ENCODE measurements around the gene SUDS3. TPM values are rescaled to one million over a fixed set of nuclear protein-coding genes. Genes with fewer than 3 reads are reported as not detected.

The SUDS3 gene
- total and polyA plus RNA-seq, 2 experiments from 2014 or later, result 53.0 to 77.1 TPM

GRCh38 chr12:118345355-118345754 lies 31.0 kb upstream of the SUDS3 start:
- Mint-ChIP-seq H3K9me3 (no peaks in the 10 kb centered on the region), H3K36me3 (ENCODE audit: low read depth) (no peaks in the 10 kb centered on the region), H3K27ac (no peak overlapping the region), H3K4me1 (peaks cover 24% of the 10 kb centered on the region), H3K4me3 (no peak overlapping the region), H3K27me3 (ENCODE audit: insufficient read depth, low read depth, poor library complexity) (no peaks in the 10 kb centered on the region)
- H4K20me1 ChIP-seq (replicated peaks; ENCODE audit: insufficient read depth), result no peaks in the 10 kb centered on the region
- ATAC-seq (no peak), DNase-seq (ENCODE audit: low spot score) (no peak)
- no peaks in the 10 kb centered on the region for H3K36me3 ChIP-seq (ENCODE audit: insufficient read depth)
- no peaks in the 10 kb centered on the region for H3K27me3 ChIP-seq (ENCODE audit: insufficient read depth)
- no peak overlapping the region for H3K4me3 ChIP-seq
- H3K4me1 ChIP-seq (ENCODE audit: insufficient read depth), result peaks cover 18% of the 10 kb centered on the region
- no peaks in the 10 kb centered on the region for H3K9me2 ChIP-seq (ENCODE audit: insufficient read depth)
- no peak overlapping the region for H2AFZ ChIP-seq
- no peak overlapping the region for H3K4me2 ChIP-seq
- no peaks in the 10 kb centered on the region for H3K79me2 ChIP-seq (replicated peaks; ENCODE audit: insufficient read depth)
- TF ChIP-seq REST (IDR thresholded peaks at IDR 0.05; ENCODE audit: unreplicated experiment), result no peak
- no peak for TF ChIP-seq POLR2AphosphoS5 (IDR thresholded peaks at IDR 0.05; ENCODE audit: low read depth)
- TF ChIP-seq ZNF331 (CRISPR knock-in tag; IDR thresholded peaks at IDR 0.05; ENCODE audit: low read depth), result no peak
- TF ChIP-seq NANOG (IDR thresholded peaks at IDR 0.05; ENCODE audit: borderline replicate concordance), result no peak
- no peak for TF ChIP-seq ZNF114 (CRISPR knock-in tag; IDR thresholded peaks at IDR 0.05)
- TF ChIP-seq CREB1 (CRISPR knock-in tag; IDR thresholded peaks at IDR 0.05; ENCODE audit: low read depth), result no peak
- TF ChIP-seq EZH2 (IDR thresholded peaks at IDR 0.05; ENCODE audit: low read depth, unreplicated experiment), result no peak
- no peak for TF ChIP-seq EZH2phosphoT487 (IDR thresholded peaks at IDR 0.05; ENCODE audit: unreplicated experiment)
- no peak for TF ChIP-seq ETS1 (IDR thresholded peaks at IDR 0.05)
- no peaks in the 10 kb centered on the region for H3F3A ChIP-seq (replicated peaks; ENCODE audit: low read depth)
- H3K27ac ChIP-seq (ENCODE audit: low read depth), result no peak overlapping the region

- Mint-ChIP-seq H3K4me3 (no peak overlapping the region), H3K9me3 (no peaks in the 10 kb centered on the region), H3K27ac (no peak overlapping the region), H3K4me1 (peaks cover 24% of the 10 kb centered on the region), H3K27me3 (ENCODE audit: insufficient read depth, low read depth, poor library complexity) (no peaks in the 10 kb centered on the region), H3K36me3 (ENCODE audit: low read depth) (no peaks in the 10 kb centered on the region)
- peaks cover 18% of the 10 kb centered on the region for H3K4me1 ChIP-seq (ENCODE audit: insufficient read depth)
- no peaks in the 10 kb centered on the region for H3F3A ChIP-seq (replicated peaks; ENCODE audit: low read depth)
- no peaks in the 10 kb centered on the region for H3K79me2 ChIP-seq (replicated peaks; ENCODE audit: insufficient read depth)
- H3K27ac ChIP-seq (ENCODE audit: low read depth), result no peak overlapping the region
- no peak overlapping the region for H3K4me2 ChIP-seq
- H4K20me1 ChIP-seq (replicated peaks; ENCODE audit: insufficient read depth), result no peaks in the 10 kb centered on the region
- H3K4me3 ChIP-seq, result no peak overlapping the region
- DNase-seq (ENCODE audit: low spot score), result no peak
- H3K36me3 ChIP-seq (ENCODE audit: insufficient read depth), result no peaks in the 10 kb centered on the region
- ATAC-seq, result no peak
- no peak overlapping the region for H2AFZ ChIP-seq
- no peaks in the 10 kb centered on the region for H3K9me2 ChIP-seq (ENCODE audit: insufficient read depth)
- no peaks in the 10 kb centered on the region for H3K27me3 ChIP-seq (ENCODE audit: insufficient read depth)
- TF ChIP-seq CREB1 (CRISPR knock-in tag; IDR thresholded peaks at IDR 0.05; ENCODE audit: low read depth) (no peak), POLR2AphosphoS5 (IDR thresholded peaks at IDR 0.05; ENCODE audit: low read depth) (no peak), ZNF331 (CRISPR knock-in tag; IDR thresholded peaks at IDR 0.05; ENCODE audit: low read depth) (no peak), ETS1 (IDR thresholded peaks at IDR 0.05) (no peak), NANOG (IDR thresholded peaks at IDR 0.05; ENCODE audit: borderline replicate concordance) (no peak), REST (IDR thresholded peaks at IDR 0.05; ENCODE audit: unreplicated experiment) (no peak), STAT1 (IDR thresholded peaks at IDR 0.05; ENCODE audit: unreplicated experiment) (no peak), JUNB (IDR thresholded peaks at IDR 0.05; ENCODE audit: unreplicated experiment) (no peak)
Observed at GRCh38 chr12:118346895-118347294, 29.5 kb upstream of the SUDS3 start.

All from GM23338 (cell line).